Measurements from ENCODE around the gene COL15A1. TPM values are rescaled to one million over a fixed set of nuclear protein-coding genes. Genes with fewer than 3 reads are reported as not detected.

Gene COL15A1
- total RNA-seq, 1 experiment from 2014 or later = 0.10 TPM

DNA sequence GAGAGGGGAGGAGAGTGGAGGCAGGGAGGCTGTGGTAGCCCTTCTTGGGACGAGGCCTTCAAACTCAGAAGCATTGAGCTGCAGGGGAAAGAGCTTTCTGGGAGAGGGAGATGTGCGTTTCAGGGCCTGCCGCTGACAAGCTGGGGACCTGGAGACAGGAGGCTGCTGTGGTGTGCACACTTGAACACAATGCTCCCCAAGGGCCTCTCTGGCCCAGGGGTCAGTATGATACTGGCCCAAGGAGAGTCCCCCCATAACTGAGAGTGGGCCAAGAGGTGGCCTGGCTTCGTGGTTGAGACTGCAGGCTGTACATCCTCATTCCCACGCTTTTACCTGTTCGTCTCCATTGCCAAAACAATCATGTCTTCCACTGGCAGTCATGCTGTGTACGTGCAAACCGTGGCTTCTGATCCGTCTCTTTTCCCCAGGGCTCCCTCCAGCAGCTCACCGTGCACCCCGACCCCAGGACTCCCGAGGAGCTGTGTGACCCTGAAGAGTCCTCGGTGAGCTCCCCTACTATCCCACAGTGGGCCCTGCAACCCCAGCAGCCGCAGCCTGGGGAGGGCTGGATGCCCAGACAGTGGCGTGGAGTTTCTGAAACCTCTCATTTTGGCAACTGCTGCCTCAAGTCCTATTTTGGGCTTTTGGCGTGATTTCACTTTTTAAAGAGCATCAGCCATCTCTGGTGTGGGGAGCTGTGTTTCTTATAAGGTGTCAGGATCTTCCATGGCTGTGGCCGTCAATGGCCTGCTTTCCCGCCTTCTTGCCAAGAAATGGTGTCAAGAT lies 43.4 kb downstream of the COL15A1 start:
- H3K36me3 ChIP-seq (ENCODE audit: control insufficient read depth, insufficient read depth, low read length) = no peaks in the 10 kb centered on the region
- no peaks in the 10 kb centered on the region for H3K4me1 ChIP-seq (ENCODE audit: control insufficient read depth, insufficient read depth, low read length)
- DNase-seq (ENCODE audit: low read depth, low spot score) (no peak), ATAC-seq (no peak)
- no peaks in the 10 kb centered on the region for H3K9me3 ChIP-seq (ENCODE audit: control insufficient read depth, insufficient read depth, low read depth, low read length)
- POLR2A ChIA-PET = no interaction called here
- TF ChIP-seq, protein P1, sequence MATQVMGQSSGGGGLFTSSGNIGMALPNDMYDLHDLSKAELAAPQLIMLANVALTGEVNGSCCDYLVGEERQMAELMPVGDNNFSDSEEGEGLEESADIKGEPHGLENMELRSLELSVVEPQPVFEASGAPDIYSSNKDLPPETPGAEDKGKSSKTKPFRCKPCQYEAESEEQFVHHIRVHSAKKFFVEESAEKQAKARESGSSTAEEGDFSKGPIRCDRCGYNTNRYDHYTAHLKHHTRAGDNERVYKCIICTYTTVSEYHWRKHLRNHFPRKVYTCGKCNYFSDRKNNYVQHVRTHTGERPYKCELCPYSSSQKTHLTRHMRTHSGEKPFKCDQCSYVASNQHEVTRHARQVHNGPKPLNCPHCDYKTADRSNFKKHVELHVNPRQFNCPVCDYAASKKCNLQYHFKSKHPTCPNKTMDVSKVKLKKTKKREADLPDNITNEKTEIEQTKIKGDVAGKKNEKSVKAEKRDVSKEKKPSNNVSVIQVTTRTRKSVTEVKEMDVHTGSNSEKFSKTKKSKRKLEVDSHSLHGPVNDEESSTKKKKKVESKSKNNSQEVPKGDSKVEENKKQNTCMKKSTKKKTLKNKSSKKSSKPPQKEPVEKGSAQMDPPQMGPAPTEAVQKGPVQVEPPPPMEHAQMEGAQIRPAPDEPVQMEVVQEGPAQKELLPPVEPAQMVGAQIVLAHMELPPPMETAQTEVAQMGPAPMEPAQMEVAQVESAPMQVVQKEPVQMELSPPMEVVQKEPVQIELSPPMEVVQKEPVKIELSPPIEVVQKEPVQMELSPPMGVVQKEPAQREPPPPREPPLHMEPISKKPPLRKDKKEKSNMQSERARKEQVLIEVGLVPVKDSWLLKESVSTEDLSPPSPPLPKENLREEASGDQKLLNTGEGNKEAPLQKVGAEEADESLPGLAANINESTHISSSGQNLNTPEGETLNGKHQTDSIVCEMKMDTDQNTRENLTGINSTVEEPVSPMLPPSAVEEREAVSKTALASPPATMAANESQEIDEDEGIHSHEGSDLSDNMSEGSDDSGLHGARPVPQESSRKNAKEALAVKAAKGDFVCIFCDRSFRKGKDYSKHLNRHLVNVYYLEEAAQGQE (IDR thresholded peaks at IDR 0.05; ENCODE audit: insufficient read depth in 1 of 2, low read depth in 2 of 2, low read length in 1 of 2) = no peak
- no peak for TF ChIP-seq SIN3A (IDR thresholded peaks at IDR 0.05; ENCODE audit: borderline replicate concordance, insufficient read depth, low read depth, low read length)
- no peak for TF ChIP-seq TCF7L2 (IDR thresholded peaks at IDR 0.05; ENCODE audit: low read depth, low read length)
- TF ChIP-seq, protein P2, sequence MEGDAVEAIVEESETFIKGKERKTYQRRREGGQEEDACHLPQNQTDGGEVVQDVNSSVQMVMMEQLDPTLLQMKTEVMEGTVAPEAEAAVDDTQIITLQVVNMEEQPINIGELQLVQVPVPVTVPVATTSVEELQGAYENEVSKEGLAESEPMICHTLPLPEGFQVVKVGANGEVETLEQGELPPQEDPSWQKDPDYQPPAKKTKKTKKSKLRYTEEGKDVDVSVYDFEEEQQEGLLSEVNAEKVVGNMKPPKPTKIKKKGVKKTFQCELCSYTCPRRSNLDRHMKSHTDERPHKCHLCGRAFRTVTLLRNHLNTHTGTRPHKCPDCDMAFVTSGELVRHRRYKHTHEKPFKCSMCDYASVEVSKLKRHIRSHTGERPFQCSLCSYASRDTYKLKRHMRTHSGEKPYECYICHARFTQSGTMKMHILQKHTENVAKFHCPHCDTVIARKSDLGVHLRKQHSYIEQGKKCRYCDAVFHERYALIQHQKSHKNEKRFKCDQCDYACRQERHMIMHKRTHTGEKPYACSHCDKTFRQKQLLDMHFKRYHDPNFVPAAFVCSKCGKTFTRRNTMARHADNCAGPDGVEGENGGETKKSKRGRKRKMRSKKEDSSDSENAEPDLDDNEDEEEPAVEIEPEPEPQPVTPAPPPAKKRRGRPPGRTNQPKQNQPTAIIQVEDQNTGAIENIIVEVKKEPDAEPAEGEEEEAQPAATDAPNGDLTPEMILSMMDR (IDR thresholded peaks at IDR 0.05) = no peak
- TF ChIP-seq POLR2AphosphoS5 (IDR thresholded peaks at IDR 0.05; ENCODE audit: low read depth, low read length) = no peak
- CTCF ChIA-PET = no interaction called here
- no TSS peak for BruUV-seq (replicated peaks)
- no peaks in the 10 kb centered on the region for H3K27me3 ChIP-seq (ENCODE audit: control insufficient read depth, insufficient read depth, low read length)
- intact Hi-C loops (cut with micrococcal nuclease; ENCODE audit: unreplicated experiment) = no loop called here
- no peak overlapping the region for H3K27ac ChIP-seq (ENCODE audit: low read length)
- in situ Hi-C loops (cut with HindIII; ENCODE audit: low pct_unique_long_range_greater_than_20kb, low sequenced_read_pairs) = no loop called here
- no peak overlapping the region for H3K4me3 ChIP-seq (ENCODE audit: low read depth in 2 of 2, low read length in 2 of 2)

DNA sequence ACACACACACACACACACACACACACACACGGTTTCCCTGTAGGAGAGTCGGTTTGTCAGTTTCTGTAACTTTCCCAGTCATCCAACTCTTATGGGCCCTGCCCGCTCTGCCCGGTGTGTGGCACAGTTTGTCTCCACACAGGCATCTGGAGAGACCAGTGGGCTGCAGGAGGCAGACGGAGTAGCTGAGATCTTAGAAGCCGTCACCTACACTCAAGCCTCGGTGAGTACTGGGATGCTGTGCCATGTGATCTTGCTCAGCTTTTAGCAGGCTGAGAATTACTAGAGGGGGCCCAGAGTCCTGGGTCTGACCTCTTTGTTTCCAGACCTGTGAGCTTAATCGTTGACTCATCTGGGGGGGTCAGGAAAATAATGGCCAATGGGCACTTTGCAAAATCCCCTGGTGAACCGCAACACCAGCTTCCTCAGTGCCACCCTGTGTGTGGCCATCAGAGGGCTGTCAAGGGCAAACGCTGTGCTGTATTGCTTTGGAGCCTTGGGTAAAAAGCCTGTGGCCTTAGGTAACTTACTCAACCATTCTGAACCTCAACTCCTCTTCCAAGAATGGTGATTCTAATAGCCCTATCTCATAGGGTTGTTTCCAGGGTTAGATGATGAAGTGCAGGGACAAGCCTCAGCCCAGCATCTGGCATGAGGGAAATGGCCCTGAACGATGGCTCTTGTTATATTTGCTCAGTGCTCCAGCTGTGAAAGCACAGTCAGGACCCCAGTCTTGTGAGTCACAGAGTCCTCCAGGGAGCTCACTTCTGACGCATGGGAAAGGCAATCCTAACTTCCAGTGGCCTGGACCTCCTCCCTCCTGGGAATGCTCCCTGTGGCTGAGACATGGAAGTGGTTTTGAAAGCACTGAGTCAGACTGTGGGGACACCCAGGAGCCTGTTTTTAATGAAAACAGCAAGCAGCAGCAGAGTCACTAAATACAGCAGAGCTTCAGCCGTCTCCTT lies 45.6 kb downstream of the COL15A1 start:
- Histone ChIP-seq H3K27me3 (ENCODE audit: control insufficient read depth, insufficient read depth, low read length) (no peaks in the 10 kb centered on the region), H3K4me3 (ENCODE audit: low read depth in 2 of 2, low read length in 2 of 2) (no peak overlapping the region), H3K9me3 (ENCODE audit: control insufficient read depth, insufficient read depth, low read depth, low read length) (no peaks in the 10 kb centered on the region), H3K27ac (ENCODE audit: low read length) (no peak overlapping the region), H3K36me3 (ENCODE audit: control insufficient read depth, insufficient read depth, low read length) (no peaks in the 10 kb centered on the region), H3K4me1 (ENCODE audit: control insufficient read depth, insufficient read depth, low read length) (no peaks in the 10 kb centered on the region)
- ChIA-PET POLR2A (no interaction called here), CTCF (no interaction called here)
- intact Hi-C loops (cut with micrococcal nuclease; ENCODE audit: unreplicated experiment) (no loop called here), in situ Hi-C loops (cut with HindIII; ENCODE audit: low pct_unique_long_range_greater_than_20kb, low sequenced_read_pairs) (no loop called here)
- BruUV-seq (replicated peaks) = no TSS peak
- TF ChIP-seq POLR2AphosphoS5 (IDR thresholded peaks at IDR 0.05; ENCODE audit: low read depth, low read length) (no peak), SIN3A (IDR thresholded peaks at IDR 0.05; ENCODE audit: borderline replicate concordance, insufficient read depth, low read depth, low read length) (no peak), TCF7L2 (IDR thresholded peaks at IDR 0.05; ENCODE audit: low read depth, low read length) (no peak)
- TF ChIP-seq, protein P2 (IDR thresholded peaks at IDR 0.05) = no peak
- TF ChIP-seq, protein P1 (IDR thresholded peaks at IDR 0.05; ENCODE audit: insufficient read depth in 1 of 2, low read depth in 2 of 2, low read length in 1 of 2) = no peak
- DNase-seq (ENCODE audit: low read depth, low spot score) (no peak), ATAC-seq (0 out of 2 replicates have a peak, but pooled peaks have one; percentile 65)

All from Panc1 (cell line).